Uterus (tissue), 4 donors: ENCODE data around the gene SMAD3. TPM values are rescaled to one million over a fixed set of nuclear protein-coding genes. Genes with fewer than 3 reads are reported as not detected.
A peak's percentile ranks its signal among the peaks of the same experiment; 100 is the strongest.

Experiments used
- DNase-seq, 2 donors: peaks; one replicate each; pipeline ENCODE4 v3.0.0-alpha.2; 2019 to 2020
- H3K27ac ChIP-seq, 2 donors: fragments of 200-600 bp; sonication (generic); 1 replicate in 1 of 2; 2 replicates in 1 of 2; pipeline ENCODE4 v1.5.1; 2016 to 2018
- H3K27me3 ChIP-seq, 2 donors: fragments of 200-600 bp; sonication (generic); one replicate each; pipeline ENCODE4 v1.5.1; 2018 to 2019; ENCODE audit warnings: control low read depth in 1 of 2
- H3K36me3 ChIP-seq, 2 donors: fragments of 200-600 bp; sonication (generic); one replicate each; pipeline ENCODE4 v1.5.1; 2019; ENCODE audit warnings: control low read depth in 1 of 2
- H3K4me1 ChIP-seq, 2 donors: fragments of 200-600 bp; sonication (generic); one replicate each; pipeline ENCODE4 v1.5.1; 2018 to 2019; ENCODE audit warnings: control low read depth in 1 of 2
- H3K4me3 ChIP-seq, 2 donors: fragments of 200-600 bp; sonication (generic); 1 replicate in 1 of 2; 2 replicates in 1 of 2; pipeline ENCODE4 v1.5.1; 2018 to 2019; ENCODE audit warnings: mild to moderate bottlenecking in 1 of 2
- H3K9me3 ChIP-seq, 2 donors: fragments of 200-600 bp; sonication (generic); one replicate each; pipeline ENCODE4 v1.5.1; 2019; ENCODE audit warnings: control low read depth in 1 of 2
- POLR2A ChIP-seq, 2 donors: fragments of 450-650 bp; IDR thresholded peaks; one replicate each; pipeline ENCODE4 v1.6.1; 2016; ENCODE audit warnings: antibody characterized with exemption in 2 of 2, mild to moderate bottlenecking in 1 of 2, moderate library complexity in 1 of 2
- intact Hi-C: fragments of 100-400 bp; cut with DNase I; formaldehyde crosslinking; loops from one replicate; pipeline ENCODE4 v1.15.1; 2023; ENCODE audit warnings: low total_unique reads
- total RNA-seq, 4 donors: library from RNA; depleted of rRNA in 3 of 4; stranded (reverse); fragments of >200 nt in 3 of 4; gene quantifications; one replicate each; pipeline versions ENCODE4 v1.1.0 to v1.2.4, GENCODE V29; 2014 to 2023
- TF ChIP-seq, protein P1 (sequence below), 4 experiments: fragments of 200-600 bp in 2 of 4; fragments of 450-650 bp in 2 of 4; sonication (generic) in 2 of 4; IDR thresholded peaks; one replicate each; pipeline ENCODE4 v1.5.1; 2016 to 2019; ENCODE audit warnings: antibody characterized with exemption in 4 of 4, mild to moderate bottlenecking in 2 of 4, moderate library complexity in 1 of 4
- donor health status: DM: yes; HTN: yes; CAD: no.

The SMAD3 gene
- total RNA-seq, 4 donors from 2014 or later = 14.3 to 66.9 (median 32.3) TPM

DNA sequence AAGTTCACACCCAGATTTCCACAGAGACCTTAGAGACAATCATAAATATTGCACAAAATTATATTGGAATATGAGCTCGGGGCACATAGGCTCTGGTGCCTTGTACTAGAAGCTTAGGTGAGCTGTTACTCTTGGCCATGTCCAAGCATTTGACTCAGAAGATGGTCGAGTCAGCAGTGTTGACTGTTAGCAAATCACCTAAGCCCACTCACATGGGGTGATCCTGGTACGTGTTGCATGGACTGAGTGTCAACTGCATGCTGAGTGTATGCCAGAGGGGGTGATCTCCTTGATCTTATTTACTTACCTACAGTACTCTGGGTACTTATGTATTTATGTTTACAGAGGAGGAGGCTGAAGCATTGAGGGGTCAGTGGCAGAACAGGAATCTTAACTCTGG, 14.0 kb downstream of the SMAD3 start:
- Histone ChIP-seq H3K9me3 (no peaks in the 10 kb centered on the region), H3K4me3 (no peak overlapping the region), H3K27ac (peak overlapping the region in 1 of 2 donors; percentile 72), H3K36me3 (no peaks in the 10 kb centered on the region), H3K4me1 (peaks cover 11 to 19% of the 10 kb centered on the region in 2 donors), H3K27me3 (no peaks in the 10 kb centered on the region)
- intact Hi-C loops = no loop called here
- DNase-seq = no peak
- TF ChIP-seq, protein P1, sequence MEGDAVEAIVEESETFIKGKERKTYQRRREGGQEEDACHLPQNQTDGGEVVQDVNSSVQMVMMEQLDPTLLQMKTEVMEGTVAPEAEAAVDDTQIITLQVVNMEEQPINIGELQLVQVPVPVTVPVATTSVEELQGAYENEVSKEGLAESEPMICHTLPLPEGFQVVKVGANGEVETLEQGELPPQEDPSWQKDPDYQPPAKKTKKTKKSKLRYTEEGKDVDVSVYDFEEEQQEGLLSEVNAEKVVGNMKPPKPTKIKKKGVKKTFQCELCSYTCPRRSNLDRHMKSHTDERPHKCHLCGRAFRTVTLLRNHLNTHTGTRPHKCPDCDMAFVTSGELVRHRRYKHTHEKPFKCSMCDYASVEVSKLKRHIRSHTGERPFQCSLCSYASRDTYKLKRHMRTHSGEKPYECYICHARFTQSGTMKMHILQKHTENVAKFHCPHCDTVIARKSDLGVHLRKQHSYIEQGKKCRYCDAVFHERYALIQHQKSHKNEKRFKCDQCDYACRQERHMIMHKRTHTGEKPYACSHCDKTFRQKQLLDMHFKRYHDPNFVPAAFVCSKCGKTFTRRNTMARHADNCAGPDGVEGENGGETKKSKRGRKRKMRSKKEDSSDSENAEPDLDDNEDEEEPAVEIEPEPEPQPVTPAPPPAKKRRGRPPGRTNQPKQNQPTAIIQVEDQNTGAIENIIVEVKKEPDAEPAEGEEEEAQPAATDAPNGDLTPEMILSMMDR (IDR thresholded peaks at IDR 0.05) = no peak

DNA sequence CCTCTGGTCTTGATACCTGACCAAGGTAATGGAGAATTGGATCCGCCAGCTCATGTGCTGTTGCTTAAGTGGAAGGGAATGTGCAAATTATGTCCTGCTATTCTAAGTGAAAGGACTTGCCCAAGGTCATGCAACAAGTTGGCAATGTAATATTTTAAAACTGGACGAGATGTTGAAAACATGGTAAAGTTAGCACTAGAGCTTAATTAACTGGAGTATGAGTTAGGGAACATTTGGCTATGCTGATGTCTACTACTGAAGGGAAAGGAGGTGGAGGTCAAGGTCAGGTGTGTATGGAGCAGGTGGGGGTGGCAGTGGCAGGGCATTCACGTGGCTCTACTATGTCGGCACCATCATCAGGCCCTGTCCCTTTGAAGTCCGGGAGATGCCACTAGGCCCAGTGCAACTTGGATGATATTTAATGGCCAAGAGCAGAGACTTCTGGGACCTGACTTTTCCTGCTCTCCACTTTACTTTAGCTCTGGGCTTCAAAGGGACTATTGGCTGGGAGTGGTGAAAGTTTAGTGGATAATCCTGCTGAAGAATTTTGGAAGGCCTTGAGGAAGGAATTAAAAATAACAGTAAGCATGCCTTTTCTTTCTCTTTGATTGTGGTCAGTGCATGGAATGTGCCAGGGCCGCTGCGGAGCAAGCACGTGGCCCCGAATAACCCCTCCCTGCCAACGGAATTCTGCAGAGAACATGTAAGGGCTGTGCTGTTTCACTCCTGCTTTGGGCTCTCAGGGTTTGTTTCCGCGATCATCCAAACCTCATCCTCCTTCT, 14.9 kb downstream of the SMAD3 start:
- intact Hi-C loops = no loop called here
- Histone ChIP-seq H3K9me3 (no peaks in the 10 kb centered on the region), H3K27ac (peak overlapping the region; percentile 51 to 72), H3K36me3 (no peaks in the 10 kb centered on the region), H3K4me3 (no peak overlapping the region), H3K4me1 (peaks cover 11 to 13% of the 10 kb centered on the region in 2 donors), H3K27me3 (no peaks in the 10 kb centered on the region)
- TF ChIP-seq, protein P1 (IDR thresholded peaks at IDR 0.05) = no peak
- no peak for TF ChIP-seq POLR2A (IDR thresholded peaks at IDR 0.05)
- peak in 1 of 2 donors; percentile 59 for DNase-seq

DNA sequence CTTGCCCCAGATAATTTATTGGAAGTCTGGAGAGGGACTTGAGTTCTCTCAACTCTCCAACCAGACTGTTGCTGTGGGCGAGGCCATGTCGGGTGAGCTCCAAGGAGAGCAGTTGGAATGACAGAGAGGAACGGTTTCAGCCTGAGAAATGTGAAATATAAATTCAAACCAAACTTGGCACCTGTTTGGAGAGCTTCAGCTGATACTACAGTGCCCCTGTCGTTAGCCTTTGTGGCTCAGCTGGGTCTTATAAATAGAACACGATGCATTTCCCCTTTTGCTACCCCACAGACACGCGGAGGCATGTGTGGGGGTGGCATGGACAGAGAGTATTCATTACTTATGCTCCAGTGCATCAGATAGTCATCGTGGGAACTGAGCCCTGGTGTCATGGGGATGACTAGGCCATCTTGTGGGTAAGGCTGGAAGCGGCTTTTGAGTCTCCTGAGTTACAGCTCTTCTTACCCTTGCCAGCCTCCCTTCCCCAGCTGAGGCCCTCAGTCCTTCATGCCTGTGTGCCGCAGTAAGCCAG, 15.6 kb downstream of the SMAD3 start:
- Histone ChIP-seq H3K36me3 (no peaks in the 10 kb centered on the region), H3K27me3 (no peaks in the 10 kb centered on the region), H3K27ac (peak overlapping the region; percentile 51 to 72), H3K4me3 (no peak overlapping the region), H3K9me3 (no peaks in the 10 kb centered on the region), H3K4me1 (peaks cover 11 to 13% of the 10 kb centered on the region in 2 donors)
- TF ChIP-seq, protein P1 (IDR thresholded peaks at IDR 0.05) = no peak
- TF ChIP-seq POLR2A (IDR thresholded peaks at IDR 0.05) = no peak
- peak; percentile 46 to 53 for DNase-seq
- intact Hi-C loops = no loop called here

DNA sequence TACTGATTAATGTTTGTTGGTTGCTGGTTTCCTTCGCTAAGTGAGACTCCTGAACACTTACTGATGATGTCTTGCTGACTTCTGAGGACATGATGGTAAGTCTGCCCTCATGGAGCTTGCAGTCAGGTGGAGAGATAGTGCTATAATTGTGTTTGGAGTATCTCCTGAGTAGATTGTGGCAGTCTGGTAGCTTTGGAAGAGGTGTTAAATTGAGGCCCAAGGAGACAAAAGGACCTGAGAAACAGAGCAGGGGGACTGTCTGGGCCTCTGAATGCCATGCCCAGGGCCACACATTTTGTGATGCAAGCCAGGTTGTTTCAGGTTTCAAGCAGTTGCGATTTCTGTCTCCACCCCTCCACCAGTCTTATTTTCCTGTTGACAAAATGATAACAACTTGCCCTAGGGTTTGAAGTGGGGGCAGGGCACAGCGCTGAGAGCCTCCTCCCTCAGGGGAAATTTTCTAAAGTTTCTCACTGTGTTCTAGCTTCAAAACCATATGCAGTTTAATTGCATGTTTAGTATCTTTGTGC, 16.7 kb downstream of the SMAD3 start:
- intact Hi-C loops = no loop called here
- DNase-seq = no peak
- H3K27me3 ChIP-seq = no peaks in the 10 kb centered on the region
- no peak overlapping the region for H3K27ac ChIP-seq
- H3K4me3 ChIP-seq = no peak overlapping the region
- no peaks in the 10 kb centered on the region for H3K36me3 ChIP-seq
- H3K9me3 ChIP-seq = no peaks in the 10 kb centered on the region
- H3K4me1 ChIP-seq = peaks cover 11 to 13% of the 10 kb centered on the region in 2 donors
- TF ChIP-seq, protein P1 (IDR thresholded peaks at IDR 0.05) = no peak
- no peak for TF ChIP-seq POLR2A (IDR thresholded peaks at IDR 0.05)

DNA sequence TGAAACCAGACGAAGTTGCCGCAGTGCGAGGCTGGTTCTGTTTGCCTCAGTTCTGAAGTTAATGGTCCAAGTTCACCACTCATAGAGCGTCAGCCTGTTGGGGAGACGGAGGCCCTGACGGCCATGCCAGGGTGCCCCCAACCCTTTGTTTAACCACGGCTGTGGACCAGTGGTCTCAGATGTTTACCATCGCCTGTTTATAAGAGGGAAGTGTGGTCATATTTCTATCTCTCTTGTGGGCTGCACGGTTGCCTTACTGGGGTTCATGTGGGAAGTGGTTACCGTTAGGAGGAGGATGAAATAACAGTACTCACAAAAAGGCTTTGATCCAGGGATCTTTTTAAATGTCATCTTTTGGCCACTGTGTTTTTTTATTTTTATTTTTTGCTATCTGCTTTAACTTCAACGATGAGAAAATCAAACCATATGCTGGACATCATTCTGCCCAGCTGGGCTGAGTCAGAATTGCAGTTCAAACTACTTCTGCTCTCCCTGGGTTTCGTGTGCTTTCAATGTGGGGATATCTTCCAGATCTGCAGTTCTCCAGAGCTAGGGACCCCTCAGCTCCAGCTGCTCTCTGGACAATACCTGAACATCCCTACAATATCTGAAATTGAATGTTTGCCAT, 17.8 kb downstream of the SMAD3 start:
- Histone ChIP-seq H3K27me3 (no peaks in the 10 kb centered on the region), H3K4me1 (peaks cover 13 to 22% of the 10 kb centered on the region in 2 donors), H3K9me3 (no peaks in the 10 kb centered on the region), H3K4me3 (no peak overlapping the region), H3K27ac (peak overlapping the region in 1 of 2 donors; percentile 15), H3K36me3 (no peaks in the 10 kb centered on the region)
- intact Hi-C loops = no loop called here
- DNase-seq = no peak
- TF ChIP-seq POLR2A (IDR thresholded peaks at IDR 0.05) = no peak
- TF ChIP-seq, protein P1 (IDR thresholded peaks at IDR 0.05) = no peak
